Body of pancreas (tissue), 4 donors: Measurements from ENCODE around the gene ABI3BP. TPM values are rescaled to one million over a fixed set of nuclear protein-coding genes. Genes with fewer than 3 reads are reported as not detected.

ENCODE experiments used
- ATAC-seq: fragments of 150-250 bp; one replicate; pipeline ENCODE4 v1.9.1; 2016
- DNase-seq, 4 donors: peaks; one replicate each; pipeline ENCODE4 v3.0.0-alpha.2; 2019
- H3K27ac ChIP-seq, 4 donors: fragments of 200-600 bp; sonication (generic); 1 replicate in 3 of 4; 2 replicates in 1 of 4; pipeline versions ENCODE4 v1.5.1 to v1.6.1; 2016 to 2019; ENCODE audit warnings: mild to moderate bottlenecking in 1 of 4, mixed read lengths in 1 of 4, moderate library complexity in 1 of 4
- H3K27me3 ChIP-seq, 2 donors: fragments of 200-600 bp; sonication (generic); one replicate each; pipeline ENCODE4 v1.6.0; 2016; ENCODE audit warnings: mild to moderate bottlenecking in 1 of 2
- H3K36me3 ChIP-seq, 2 donors: fragments of 200-600 bp; sonication (generic); replicated peaks in 1 of 2; 2 replicates each; pipeline ENCODE4 v1.5.1; 2016; ENCODE audit warnings: low read depth in 2 of 2; ENCODE audit not compliant: insufficient read depth in 1 of 2
- H3K4me1 ChIP-seq: fragments of 200-600 bp; sonication (generic); one replicate; pipeline ENCODE4 v1.6.0; 2016
- H3K4me3 ChIP-seq, 2 donors: fragments of 200-600 bp; sonication (generic); 1 replicate in 1 of 2; 2 replicates in 1 of 2; pipeline ENCODE4 v1.5.1; 2016 to 2019
- H3K9me3 ChIP-seq, 3 donors: fragments of 200-600 bp; sonication (generic); 1 replicate in 2 of 3; 2 replicates in 1 of 3; pipeline ENCODE4 v1.5.1; 2016
- POLR2A ChIP-seq, 3 donors: fragments of 450-650 bp; IDR thresholded peaks; one replicate each; pipeline ENCODE4 v1.6.1; 2016; ENCODE audit warnings: antibody characterized with exemption in 3 of 3, mild to moderate bottlenecking in 2 of 3
- WGBS, 2 donors: methylation state at CpG; one replicate each; pipeline ENCODE4 v1.1.5; 2017; 5-methylcytosine and 5-hydroxymethylcytosine counted together
- intact Hi-C: fragments of 100-400 bp; cut with DNase I; formaldehyde crosslinking; loops from one replicate; pipeline ENCODE4 v1.15.1; 2023
- total RNA-seq, 2 donors: library from RNA; depleted of rRNA; stranded (reverse); fragments of >200 nt; gene quantifications; one replicate each; pipeline ENCODE4 v1.1.0, GENCODE V29; 2016
- TF ChIP-seq, protein P1 (sequence below), 7 experiments: fragments of 450-650 bp in 4 of 7; fragments of 200-600 bp in 3 of 7; sonication (generic) in 3 of 7; IDR thresholded peaks; one replicate each; pipeline ENCODE4 v1.5.1; 2016 to 2019; ENCODE audit warnings: antibody characterized with exemption in 7 of 7

Gene ABI3BP
- total RNA-seq, 2 donors from 2014 or later: 9.3 to 19.8 TPM

DNA sequence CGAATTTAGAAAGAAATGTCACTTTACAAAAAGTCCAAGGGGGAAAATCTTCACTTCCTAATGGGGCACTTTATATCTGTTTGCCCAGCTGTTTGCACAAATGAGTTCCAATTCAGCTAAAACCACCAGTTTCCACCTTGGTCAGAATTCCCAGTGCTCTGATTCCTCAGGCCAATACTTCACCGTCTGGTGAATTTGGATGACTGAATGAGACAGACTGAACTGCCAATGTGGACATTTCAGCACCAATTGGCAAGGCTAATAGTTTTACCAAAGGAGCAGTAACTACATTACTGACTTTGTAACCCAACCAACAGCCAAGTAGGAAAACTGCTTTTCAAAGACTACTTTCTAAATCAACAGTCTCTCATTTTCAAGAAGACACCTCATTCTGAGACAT, 51.8 kb downstream of the ABI3BP start:
- Histone ChIP-seq H3K4me1 (no peaks in the 10 kb centered on the region), H3K36me3 (no peaks in the 10 kb centered on the region), H3K4me3 (no peak overlapping the region), H3K9me3 (no peaks in the 10 kb centered on the region), H3K27ac (no peak overlapping the region), H3K27me3 (no peaks in the 10 kb centered on the region)
- no peak for DNase-seq
- TF ChIP-seq, protein P1, sequence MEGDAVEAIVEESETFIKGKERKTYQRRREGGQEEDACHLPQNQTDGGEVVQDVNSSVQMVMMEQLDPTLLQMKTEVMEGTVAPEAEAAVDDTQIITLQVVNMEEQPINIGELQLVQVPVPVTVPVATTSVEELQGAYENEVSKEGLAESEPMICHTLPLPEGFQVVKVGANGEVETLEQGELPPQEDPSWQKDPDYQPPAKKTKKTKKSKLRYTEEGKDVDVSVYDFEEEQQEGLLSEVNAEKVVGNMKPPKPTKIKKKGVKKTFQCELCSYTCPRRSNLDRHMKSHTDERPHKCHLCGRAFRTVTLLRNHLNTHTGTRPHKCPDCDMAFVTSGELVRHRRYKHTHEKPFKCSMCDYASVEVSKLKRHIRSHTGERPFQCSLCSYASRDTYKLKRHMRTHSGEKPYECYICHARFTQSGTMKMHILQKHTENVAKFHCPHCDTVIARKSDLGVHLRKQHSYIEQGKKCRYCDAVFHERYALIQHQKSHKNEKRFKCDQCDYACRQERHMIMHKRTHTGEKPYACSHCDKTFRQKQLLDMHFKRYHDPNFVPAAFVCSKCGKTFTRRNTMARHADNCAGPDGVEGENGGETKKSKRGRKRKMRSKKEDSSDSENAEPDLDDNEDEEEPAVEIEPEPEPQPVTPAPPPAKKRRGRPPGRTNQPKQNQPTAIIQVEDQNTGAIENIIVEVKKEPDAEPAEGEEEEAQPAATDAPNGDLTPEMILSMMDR (IDR thresholded peaks at IDR 0.05): no peak
- TF ChIP-seq POLR2A (IDR thresholded peaks at IDR 0.05): no peak
- ATAC-seq: no peak
- intact Hi-C loops: no loop called here
- WGBS, 2 donors: 56 to 69% methylated on average over 2 of the region's 2 CpGs

DNA sequence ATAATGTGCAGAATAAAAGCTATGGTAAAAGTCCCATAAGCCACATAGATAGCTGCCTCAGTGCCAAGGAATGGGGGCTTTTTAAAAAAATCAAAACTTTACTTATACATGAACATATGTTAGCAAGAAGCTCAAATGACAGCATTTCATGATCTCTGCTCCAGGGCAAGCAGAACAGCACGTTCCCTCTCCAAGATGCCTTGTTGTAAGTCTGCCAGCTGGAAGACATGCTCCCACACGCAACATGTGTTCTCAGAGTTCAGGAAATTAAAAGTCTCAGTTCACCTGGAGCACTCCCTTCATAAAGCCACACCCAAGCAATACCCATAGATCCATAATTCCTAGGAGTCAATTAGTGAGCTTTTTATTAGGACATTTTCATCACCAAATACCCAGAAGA, 52.2 kb downstream of the ABI3BP start:
- DNase-seq: no peak
- 71 to 72% methylated on average over 2 of the region's 2 CpGs for WGBS, 2 donors
- no peak for TF ChIP-seq POLR2A (IDR thresholded peaks at IDR 0.05)

DNA sequence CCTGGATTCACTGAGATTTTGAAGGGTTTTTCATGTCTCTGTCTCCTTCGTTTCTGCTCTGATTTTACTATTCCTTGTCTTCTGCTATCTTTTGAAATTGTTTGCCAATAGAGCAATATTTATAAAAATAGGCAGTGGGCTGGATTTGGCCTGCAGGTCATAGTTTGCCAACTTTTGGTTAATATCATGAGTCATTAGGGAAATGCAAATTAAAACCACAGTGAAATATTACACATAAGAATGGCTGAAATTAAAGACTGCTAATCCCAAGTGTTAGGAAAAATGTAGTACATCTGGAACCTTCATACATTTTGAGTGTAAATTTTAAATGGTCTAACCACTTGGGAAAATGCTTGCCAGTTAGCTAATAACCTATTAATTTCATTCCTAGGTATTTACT, 56.3 kb downstream of the ABI3BP start:
- no peaks in the 10 kb centered on the region for H3K27me3 ChIP-seq
- DNase-seq (no peak), ATAC-seq (no peak)
- H3K36me3 ChIP-seq: no peaks in the 10 kb centered on the region
- WGBS, 2 donors: 46 to 50% methylated on average over 1 of the region's 1 CpG
- H3K9me3 ChIP-seq: no peaks in the 10 kb centered on the region
- H3K4me3 ChIP-seq: no peak overlapping the region
- H3K4me1 ChIP-seq: no peaks in the 10 kb centered on the region
- no peak for TF ChIP-seq POLR2A (IDR thresholded peaks at IDR 0.05)
- TF ChIP-seq, protein P1 (IDR thresholded peaks at IDR 0.05): no peak
- intact Hi-C loops: no loop called here
- H3K27ac ChIP-seq: no peak overlapping the region

More for the DNA sequence above, 52.2 kb downstream of the ABI3BP start:
- Histone ChIP-seq H3K27me3 (no peaks in the 10 kb centered on the region), H3K36me3 (no peaks in the 10 kb centered on the region), H3K9me3 (no peaks in the 10 kb centered on the region), H3K4me1 (no peaks in the 10 kb centered on the region), H3K27ac (no peak overlapping the region), H3K4me3 (no peak overlapping the region)
- no peak for ATAC-seq
- intact Hi-C loops: no loop called here

DNA sequence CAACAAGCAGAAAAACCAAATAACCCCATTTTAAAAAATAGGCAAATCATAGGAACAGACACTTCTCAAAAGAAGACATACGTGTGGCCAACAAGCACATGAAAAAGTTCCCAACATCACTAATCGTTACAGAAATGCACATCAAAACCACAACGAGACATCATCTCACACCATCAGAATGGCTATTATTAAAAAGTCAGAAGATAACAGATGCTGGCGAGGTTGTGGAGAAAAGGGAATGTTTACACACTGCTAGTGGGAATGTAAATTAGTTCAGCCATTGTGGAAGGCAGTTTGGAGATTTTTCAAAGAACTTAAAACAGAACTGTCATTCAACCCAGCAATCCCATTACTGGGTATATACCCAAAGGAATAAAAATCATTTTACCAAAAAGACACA, 60.7 kb downstream of the ABI3BP start:
- H3K4me1 ChIP-seq: no peaks in the 10 kb centered on the region
- ATAC-seq (no peak), DNase-seq (no peak)
- no peak for TF ChIP-seq POLR2A (IDR thresholded peaks at IDR 0.05)
- TF ChIP-seq, protein P1 (IDR thresholded peaks at IDR 0.05): no peak
- intact Hi-C loops: no loop called here
- no peaks in the 10 kb centered on the region for H3K27me3 ChIP-seq
- no peak overlapping the region for H3K4me3 ChIP-seq
- H3K9me3 ChIP-seq: no peaks in the 10 kb centered on the region
- WGBS, 2 donors: 45 to 58% methylated on average over 4 of the region's 4 CpGs
- H3K36me3 ChIP-seq: no peaks in the 10 kb centered on the region
- H3K27ac ChIP-seq: no peak overlapping the region

DNA sequence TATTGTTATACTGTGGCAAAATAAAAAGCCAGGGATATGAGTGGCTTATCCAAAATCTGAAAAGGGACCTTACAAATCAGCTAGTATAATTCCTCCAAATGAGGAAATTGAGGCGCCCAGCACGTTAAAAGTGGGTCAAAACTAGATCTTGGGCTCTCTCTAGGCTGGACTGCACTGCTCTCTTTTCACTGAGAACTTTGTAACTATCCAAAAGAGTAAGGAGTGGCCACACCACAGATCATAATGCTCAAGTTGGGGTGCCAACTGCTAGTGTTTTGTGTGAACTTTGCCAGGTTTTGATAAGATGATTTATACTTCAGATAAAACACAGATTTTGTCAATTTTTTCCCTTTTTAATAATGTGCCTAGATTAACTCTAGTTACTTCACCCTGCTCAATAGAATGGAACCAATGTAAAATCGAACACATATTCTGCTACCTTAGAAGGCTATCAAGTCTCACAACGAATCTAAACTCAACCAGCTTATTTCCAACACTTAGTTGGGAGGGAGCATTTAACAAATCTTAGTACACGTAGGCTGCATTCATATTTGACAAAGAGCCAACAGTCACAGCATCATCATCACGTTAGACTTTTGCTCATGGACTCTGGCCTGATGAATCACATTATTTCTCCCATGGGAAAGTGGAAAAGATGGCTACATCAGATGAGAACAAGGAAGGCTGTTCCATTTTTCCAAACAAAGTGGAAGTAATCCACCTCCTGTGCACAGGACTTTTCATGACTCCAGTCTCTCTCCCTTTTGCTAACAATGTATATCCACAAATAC, 64.4 kb downstream of the ABI3BP start:
- WGBS, 2 donors: 56 to 58% methylated on average over 6 of the region's 6 CpGs
- DNase-seq: peak in 1 of 4 donors; percentile 8
- H3K4me3 ChIP-seq: no peak overlapping the region
- ATAC-seq: peak; percentile 18
- no peak overlapping the region for H3K27ac ChIP-seq
- intact Hi-C loops: no loop called here
- H3K4me1 ChIP-seq: no peaks in the 10 kb centered on the region
- no peaks in the 10 kb centered on the region for H3K27me3 ChIP-seq
- no peaks in the 10 kb centered on the region for H3K9me3 ChIP-seq
- TF ChIP-seq, protein P1 (IDR thresholded peaks at IDR 0.05): no peak
- TF ChIP-seq POLR2A (IDR thresholded peaks at IDR 0.05): no peak
- H3K36me3 ChIP-seq: no peaks in the 10 kb centered on the region
